ENCODE data around the gene DHTKD1.
"Not testable (repeated sequence)": the region's sequence is repeated elsewhere in the genome, so short reads cannot be mapped to it uniquely, and the experiment has no call there.

DHTKD1 gene

GRCh38 chr10:12097361-12097760, 28.6 kb downstream of the DHTKD1 start:
- H3K27me3 ChIP-seq (ENCODE audit: control insufficient read depth in 5 of 5, insufficient read depth in 4 of 5, low read length in 5 of 5); H3K4me1 ChIP-seq (ENCODE audit: control insufficient read depth in 5 of 5, insufficient read depth in 5 of 5, low read length in 5 of 5); H3K4me3 ChIP-seq (ENCODE audit: low read depth in 1 of 5, low read length in 5 of 5); H3K9ac ChIP-seq (ENCODE audit: low read length in 5 of 5); H3K27ac ChIP-seq (ENCODE audit: low read depth, low read length); H3K9me3 ChIP-seq (ENCODE audit: control insufficient read depth in 5 of 5, low read length in 5 of 5): not testable (repeated sequence)
- H3K36me3 ChIP-seq (ENCODE audit: control insufficient read depth in 5 of 5, insufficient read depth in 5 of 5, low read length in 5 of 5): peaks cover 15 to 65% (median 46%) of the 10 kb centered on the region in 5 donors

DNA sequence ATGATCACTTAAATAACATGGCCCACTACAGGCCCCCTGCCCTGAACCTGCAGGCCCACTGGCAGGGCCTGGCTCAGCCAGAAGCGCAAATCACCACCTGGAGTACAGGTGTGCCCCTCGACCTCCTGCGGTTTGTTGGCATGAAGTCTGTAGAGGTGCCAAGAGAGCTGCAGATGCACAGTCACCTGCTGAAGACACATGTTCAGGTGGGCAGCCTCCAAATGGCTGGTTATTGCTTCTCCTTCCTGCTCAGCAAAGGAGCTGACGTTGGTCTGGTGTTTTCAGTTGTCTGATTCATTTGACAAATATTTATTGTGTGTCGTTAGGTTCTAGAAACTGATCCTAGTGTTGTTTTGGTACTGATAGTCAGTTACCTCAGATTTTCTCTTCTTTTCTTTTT, 29.0 kb downstream of the DHTKD1 start:
- no peaks in the 10 kb centered on the region for H3K27me3 ChIP-seq (ENCODE audit: control insufficient read depth in 5 of 5, insufficient read depth in 4 of 5, low read length in 5 of 5)
- no peaks in the 10 kb centered on the region for H3K9me3 ChIP-seq (ENCODE audit: control insufficient read depth in 5 of 5, low read length in 5 of 5)
- H3K4me3 ChIP-seq (ENCODE audit: low read depth in 1 of 5, low read length in 5 of 5): no peak overlapping the region
- H3K4me1 ChIP-seq (ENCODE audit: control insufficient read depth in 5 of 5, insufficient read depth in 5 of 5, low read length in 5 of 5): no peaks in the 10 kb centered on the region
- H3K27ac ChIP-seq (ENCODE audit: low read depth, low read length): no peak overlapping the region
- peaks cover 16 to 64% (median 44%) of the 10 kb centered on the region in 5 donors for H3K36me3 ChIP-seq (ENCODE audit: control insufficient read depth in 5 of 5, insufficient read depth in 5 of 5, low read length in 5 of 5)
- no peak overlapping the region for H3K9ac ChIP-seq (ENCODE audit: low read length in 5 of 5)

DNA sequence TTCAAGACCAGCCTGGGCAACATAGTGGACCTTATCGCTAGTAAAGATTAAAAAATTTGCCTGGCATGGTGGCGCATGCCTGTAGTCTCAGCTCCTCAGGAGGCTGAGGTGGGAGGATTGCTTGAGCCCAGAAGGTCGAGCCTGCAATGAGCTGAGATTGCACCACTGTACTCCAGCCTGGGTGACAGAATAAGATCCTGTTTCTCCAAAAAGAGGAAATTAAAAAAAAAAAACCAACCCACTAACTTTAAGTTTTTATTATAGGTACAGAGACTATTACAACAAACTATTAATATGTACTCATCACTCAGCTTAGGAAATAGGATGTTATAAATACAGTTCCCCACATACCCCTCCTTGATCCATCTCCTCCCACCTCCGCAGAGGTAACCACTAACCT, 30.2 kb downstream of the DHTKD1 start:
- H3K9me3 ChIP-seq (ENCODE audit: control insufficient read depth in 5 of 5, low read length in 5 of 5): no peaks in the 10 kb centered on the region
- H3K9ac ChIP-seq (ENCODE audit: low read length in 5 of 5): no peak overlapping the region
- peaks cover 11 to 65% (median 50%) of the 10 kb centered on the region in 5 donors for H3K36me3 ChIP-seq (ENCODE audit: control insufficient read depth in 5 of 5, insufficient read depth in 5 of 5, low read length in 5 of 5)
- H3K4me3 ChIP-seq (ENCODE audit: low read depth in 1 of 5, low read length in 5 of 5): no peak overlapping the region
- no peaks in the 10 kb centered on the region for H3K4me1 ChIP-seq (ENCODE audit: control insufficient read depth in 5 of 5, insufficient read depth in 5 of 5, low read length in 5 of 5)
- H3K27me3 ChIP-seq (ENCODE audit: control insufficient read depth in 5 of 5, insufficient read depth in 4 of 5, low read length in 5 of 5): no peaks in the 10 kb centered on the region
- H3K27ac ChIP-seq (ENCODE audit: low read depth, low read length): no peak overlapping the region

DNA sequence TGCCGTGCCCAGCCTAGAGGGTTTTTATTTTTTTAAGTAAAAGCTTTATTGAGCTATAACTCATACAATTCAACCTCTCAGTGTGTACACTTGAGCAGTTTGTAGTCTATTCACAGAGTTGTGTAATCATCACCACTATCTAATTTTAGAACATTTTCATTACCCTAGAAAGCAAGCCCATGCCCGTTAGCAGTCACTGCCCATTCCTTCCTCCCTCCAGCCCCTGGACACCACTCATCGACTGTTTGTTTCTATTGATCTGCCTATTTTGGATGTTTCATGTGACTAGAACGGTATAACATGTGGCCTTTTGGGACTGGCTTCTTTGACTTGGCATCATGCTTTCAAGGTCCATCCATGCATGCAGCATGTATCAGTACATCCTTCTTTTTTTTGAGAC, 35.0 kb downstream of the DHTKD1 start:
- H3K9ac ChIP-seq (ENCODE audit: low read length in 5 of 5): no peak overlapping the region
- H3K36me3 ChIP-seq (ENCODE audit: control insufficient read depth in 5 of 5, insufficient read depth in 5 of 5, low read length in 5 of 5): peaks cover 10 to 78% (median 63%) of the 10 kb centered on the region in 5 donors
- H3K9me3 ChIP-seq (ENCODE audit: control insufficient read depth in 5 of 5, low read length in 5 of 5): no peaks in the 10 kb centered on the region
- H3K4me1 ChIP-seq (ENCODE audit: control insufficient read depth in 5 of 5, insufficient read depth in 5 of 5, low read length in 5 of 5): peaks cover 0 to 2% (median 0%) of the 10 kb centered on the region in 5 donors
- no peak overlapping the region for H3K27ac ChIP-seq (ENCODE audit: low read depth, low read length)
- no peak overlapping the region for H3K4me3 ChIP-seq (ENCODE audit: low read depth in 1 of 5, low read length in 5 of 5)
- H3K27me3 ChIP-seq (ENCODE audit: control insufficient read depth in 5 of 5, insufficient read depth in 4 of 5, low read length in 5 of 5): no peaks in the 10 kb centered on the region

DNA sequence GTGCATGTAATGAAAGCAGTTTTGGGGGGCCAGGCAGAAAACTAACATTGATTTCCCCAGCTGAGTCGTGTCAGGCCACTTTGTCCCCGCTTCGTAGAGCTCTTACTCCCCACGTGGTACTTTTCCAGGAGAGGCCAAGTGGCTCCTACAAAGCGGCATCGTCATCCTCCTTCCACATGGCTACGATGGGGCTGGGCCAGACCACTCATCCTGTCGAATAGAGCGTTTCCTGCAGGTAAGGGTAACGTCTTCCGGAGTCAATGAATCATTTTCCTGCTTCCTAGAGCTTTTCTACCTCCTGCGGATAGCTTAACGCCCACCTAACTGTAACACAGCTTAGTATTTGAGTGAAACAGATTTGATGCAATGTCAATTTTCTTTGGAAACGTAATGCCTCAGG, 39.0 kb downstream of the DHTKD1 start:
- H3K36me3 ChIP-seq (ENCODE audit: control insufficient read depth in 5 of 5, insufficient read depth in 5 of 5, low read length in 5 of 5): peaks cover 15 to 79% (median 66%) of the 10 kb centered on the region in 5 donors
- no peak overlapping the region for H3K4me3 ChIP-seq (ENCODE audit: low read depth in 1 of 5, low read length in 5 of 5)
- H3K9ac ChIP-seq (ENCODE audit: low read length in 5 of 5): no peak overlapping the region
- H3K9me3 ChIP-seq (ENCODE audit: control insufficient read depth in 5 of 5, low read length in 5 of 5): no peaks in the 10 kb centered on the region
- H3K4me1 ChIP-seq (ENCODE audit: control insufficient read depth in 5 of 5, insufficient read depth in 5 of 5, low read length in 5 of 5): peaks cover 0 to 2% (median 0%) of the 10 kb centered on the region in 5 donors
- no peak overlapping the region for H3K27ac ChIP-seq (ENCODE audit: low read depth, low read length)
- no peaks in the 10 kb centered on the region for H3K27me3 ChIP-seq (ENCODE audit: control insufficient read depth in 5 of 5, insufficient read depth in 4 of 5, low read length in 5 of 5)

GRCh38 chr10:12109286-12109685, 40.5 kb downstream of the DHTKD1 start:
- H3K4me1 ChIP-seq (ENCODE audit: control insufficient read depth in 5 of 5, insufficient read depth in 5 of 5, low read length in 5 of 5): peaks cover 0 to 2% (median 0%) of the 10 kb centered on the region in 5 donors
- no peak overlapping the region for H3K9ac ChIP-seq (ENCODE audit: low read length in 5 of 5)
- no peak overlapping the region for H3K4me3 ChIP-seq (ENCODE audit: low read depth in 1 of 5, low read length in 5 of 5)
- no peak overlapping the region for H3K27ac ChIP-seq (ENCODE audit: low read depth, low read length)
- no peaks in the 10 kb centered on the region for H3K9me3 ChIP-seq (ENCODE audit: control insufficient read depth in 5 of 5, low read length in 5 of 5)
- H3K36me3 ChIP-seq (ENCODE audit: control insufficient read depth in 5 of 5, insufficient read depth in 5 of 5, low read length in 5 of 5): peaks cover 16 to 76% (median 62%) of the 10 kb centered on the region in 5 donors
- no peaks in the 10 kb centered on the region for H3K27me3 ChIP-seq (ENCODE audit: control insufficient read depth in 5 of 5, insufficient read depth in 4 of 5, low read length in 5 of 5)

DNA sequence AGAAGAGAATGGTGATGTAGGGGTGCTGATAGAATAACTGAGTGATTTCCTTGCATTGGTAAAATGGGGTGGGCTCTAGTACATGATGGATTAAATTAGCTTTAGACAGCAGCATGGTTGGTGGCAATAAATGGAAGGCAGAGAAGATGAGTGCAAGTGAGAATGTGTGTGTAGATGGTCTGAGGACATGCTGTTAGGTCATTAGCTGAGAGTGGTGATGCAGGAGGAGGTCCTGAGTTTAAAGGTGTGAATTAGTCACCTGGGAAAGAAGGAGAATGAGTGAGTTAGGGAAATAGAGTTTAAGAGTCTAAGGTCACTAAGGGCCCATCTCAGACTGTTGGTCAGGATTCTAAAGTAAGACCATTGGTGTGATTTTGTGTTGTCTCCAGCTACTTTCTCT, 42.8 kb downstream of the DHTKD1 start:
- no peaks in the 10 kb centered on the region for H3K27me3 ChIP-seq (ENCODE audit: control insufficient read depth in 5 of 5, insufficient read depth in 4 of 5, low read length in 5 of 5)
- H3K9ac ChIP-seq (ENCODE audit: low read length in 5 of 5): no peak overlapping the region
- peaks cover 0 to 2% (median 0%) of the 10 kb centered on the region in 5 donors for H3K4me1 ChIP-seq (ENCODE audit: control insufficient read depth in 5 of 5, insufficient read depth in 5 of 5, low read length in 5 of 5)
- H3K36me3 ChIP-seq (ENCODE audit: control insufficient read depth in 5 of 5, insufficient read depth in 5 of 5, low read length in 5 of 5): peaks cover 16 to 58% (median 49%) of the 10 kb centered on the region in 5 donors
- H3K9me3 ChIP-seq (ENCODE audit: control insufficient read depth in 5 of 5, low read length in 5 of 5): no peaks in the 10 kb centered on the region
- H3K4me3 ChIP-seq (ENCODE audit: low read depth in 1 of 5, low read length in 5 of 5): no peak overlapping the region
- H3K27ac ChIP-seq (ENCODE audit: low read depth, low read length): no peak overlapping the region

DNA sequence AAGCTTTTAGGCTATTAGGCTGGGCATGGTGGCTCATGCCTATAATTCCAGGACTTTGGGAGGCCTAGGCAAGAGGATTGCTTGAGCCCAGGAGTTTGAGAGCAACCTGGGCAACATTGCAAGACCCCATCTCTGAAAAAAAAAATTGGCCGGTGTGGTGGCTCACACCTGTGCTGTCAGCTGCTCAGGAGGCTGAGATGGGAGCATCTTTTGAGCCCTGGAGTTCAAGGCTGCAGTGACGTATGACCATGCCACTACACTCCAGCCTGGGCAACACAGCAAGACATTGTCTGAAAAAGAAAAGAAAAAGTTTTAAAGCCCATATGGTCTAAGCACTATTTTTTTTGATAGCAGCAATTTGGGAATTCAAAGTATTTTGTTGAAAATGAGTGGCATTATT, 44.9 kb downstream of the DHTKD1 start:
- Histone ChIP-seq H3K9me3 (ENCODE audit: control insufficient read depth in 5 of 5, low read length in 5 of 5) (no peaks in the 10 kb centered on the region), H3K27ac (ENCODE audit: low read depth, low read length) (no peak overlapping the region), H3K4me3 (ENCODE audit: low read depth in 1 of 5, low read length in 5 of 5) (no peak overlapping the region), H3K27me3 (ENCODE audit: control insufficient read depth in 5 of 5, insufficient read depth in 4 of 5, low read length in 5 of 5) (no peaks in the 10 kb centered on the region), H3K9ac (ENCODE audit: low read length in 5 of 5) (no peak overlapping the region), H3K36me3 (ENCODE audit: control insufficient read depth in 5 of 5, insufficient read depth in 5 of 5, low read length in 5 of 5) (peaks cover 13 to 49% (median 42%) of the 10 kb centered on the region in 5 donors), H3K4me1 (ENCODE audit: control insufficient read depth in 5 of 5, insufficient read depth in 5 of 5, low read length in 5 of 5) (no peaks in the 10 kb centered on the region)

GRCh38 chr10:12121673-12122072, 52.9 kb downstream of the DHTKD1 start:
- Histone ChIP-seq H3K4me1 (ENCODE audit: control insufficient read depth in 5 of 5, insufficient read depth in 5 of 5, low read length in 5 of 5) (no peaks in the 10 kb centered on the region), H3K27ac (ENCODE audit: low read depth, low read length) (no peak overlapping the region), H3K36me3 (ENCODE audit: control insufficient read depth in 5 of 5, insufficient read depth in 5 of 5, low read length in 5 of 5) (peaks cover 5 to 38% (median 36%) of the 10 kb centered on the region in 5 donors), H3K9me3 (ENCODE audit: control insufficient read depth in 5 of 5, low read length in 5 of 5) (no peaks in the 10 kb centered on the region), H3K4me3 (ENCODE audit: low read depth in 1 of 5, low read length in 5 of 5) (no peak overlapping the region), H3K27me3 (ENCODE audit: control insufficient read depth in 5 of 5, insufficient read depth in 4 of 5, low read length in 5 of 5) (no peaks in the 10 kb centered on the region), H3K9ac (ENCODE audit: low read length in 5 of 5) (no peak overlapping the region)

DNA sequence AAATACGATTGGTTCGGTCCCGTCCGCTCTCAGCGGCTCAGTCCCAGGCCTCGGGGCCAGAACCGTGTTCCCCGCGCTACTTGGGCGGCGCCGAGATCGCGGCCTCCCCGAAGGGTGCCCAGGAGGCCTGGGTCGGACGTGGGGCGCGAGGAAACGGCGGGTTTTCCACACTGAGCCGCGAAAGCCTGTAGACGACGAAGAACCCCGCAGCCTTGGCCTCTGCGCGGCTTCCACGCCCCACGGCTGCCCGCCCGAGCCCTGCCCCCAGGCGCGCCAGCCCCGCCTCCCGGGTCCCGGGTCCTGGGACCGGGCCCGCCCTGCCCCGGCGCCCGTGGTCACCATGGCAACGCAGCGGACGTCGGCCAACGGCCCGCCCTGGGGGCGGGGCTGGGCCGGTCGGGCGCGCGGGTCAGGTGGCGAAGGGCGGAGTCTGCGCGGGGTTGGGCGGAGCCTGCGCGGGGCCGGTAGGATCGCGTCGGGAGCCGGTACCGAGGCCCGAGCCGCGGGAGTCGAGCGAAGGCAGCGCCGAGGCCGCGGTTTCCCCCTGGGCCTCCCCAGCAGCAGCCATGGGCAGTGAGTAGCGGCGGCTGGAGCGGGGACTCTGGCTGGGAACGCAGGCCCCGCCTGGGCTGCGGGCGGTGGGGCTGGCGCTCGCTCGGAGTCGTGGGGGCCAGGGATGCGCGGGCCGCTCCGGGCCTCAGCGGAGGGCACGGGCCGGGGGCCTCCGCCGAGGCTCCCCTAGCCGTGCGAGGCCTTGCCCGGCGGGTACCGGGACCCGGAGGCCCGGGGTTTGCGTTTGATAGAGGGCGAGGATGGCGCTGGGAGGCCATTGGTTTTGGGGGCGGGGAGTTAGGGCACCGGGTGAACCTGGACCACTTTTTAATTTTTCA, 60.7 kb downstream of the DHTKD1 start, which contains the start of gene SEC61A2:
SEC61A2 (plus strand) TSS at position 456 of the 890 bp plus-strand sequence; CDS start at position 567, 111 bp downstream.
- H3K9me3 ChIP-seq (ENCODE audit: control insufficient read depth in 5 of 5, low read length in 5 of 5): no peaks in the 10 kb centered on the region
- no peaks in the 10 kb centered on the region for H3K27me3 ChIP-seq (ENCODE audit: control insufficient read depth in 5 of 5, insufficient read depth in 4 of 5, low read length in 5 of 5)
- H3K4me1 ChIP-seq (ENCODE audit: control insufficient read depth in 5 of 5, insufficient read depth in 5 of 5, low read length in 5 of 5): peaks cover 0 to 17% (median 9%) of the 10 kb centered on the region in 5 donors
- H3K9ac ChIP-seq (ENCODE audit: low read length in 5 of 5): peak within 1 kb of the TSS in 4 of 5 donors; percentile 67 to 90 (median 78)
- peaks cover 0 to 4% (median 3%) of the 10 kb centered on the region in 5 donors for H3K36me3 ChIP-seq (ENCODE audit: control insufficient read depth in 5 of 5, insufficient read depth in 5 of 5, low read length in 5 of 5)
- peak within 1 kb of the TSS; percentile 75 to 92 (median 79) for H3K4me3 ChIP-seq (ENCODE audit: low read depth in 1 of 5, low read length in 5 of 5)
- H3K27ac ChIP-seq (ENCODE audit: low read depth, low read length): peak within 1 kb of the TSS; percentile 46
